T-helper 2 cell treated with Interferon-gamma antibody and Interleukin-4, amounts not matched to agents 100 ng/mL and 5 ng/mL, for 36 hours (primary cell): ENCODE results near the gene R3HDM4. TPM values are rescaled to one million over a fixed set of nuclear protein-coding genes. Genes with fewer than 3 reads are reported as not detected.
"Not testable (repeated sequence)": the region's sequence is repeated elsewhere in the genome, so short reads cannot be mapped to it uniquely, and the experiment has no call there.

ENCODE experiments used
- intact Hi-C: fragments of 100-400 bp; cut with micrococcal nuclease; formaldehyde crosslinking; loops from one replicate; pipeline ENCODE4 v1.15.1; 2023
- total RNA-seq: library from RNA; stranded (reverse); gene quantifications from 2 replicates; pipeline ENCODE4 v1.2.3, GENCODE V29; 2022

The R3HDM4 gene
- total RNA-seq, 1 donor from 2014 or later: 96.4 TPM

DNA sequence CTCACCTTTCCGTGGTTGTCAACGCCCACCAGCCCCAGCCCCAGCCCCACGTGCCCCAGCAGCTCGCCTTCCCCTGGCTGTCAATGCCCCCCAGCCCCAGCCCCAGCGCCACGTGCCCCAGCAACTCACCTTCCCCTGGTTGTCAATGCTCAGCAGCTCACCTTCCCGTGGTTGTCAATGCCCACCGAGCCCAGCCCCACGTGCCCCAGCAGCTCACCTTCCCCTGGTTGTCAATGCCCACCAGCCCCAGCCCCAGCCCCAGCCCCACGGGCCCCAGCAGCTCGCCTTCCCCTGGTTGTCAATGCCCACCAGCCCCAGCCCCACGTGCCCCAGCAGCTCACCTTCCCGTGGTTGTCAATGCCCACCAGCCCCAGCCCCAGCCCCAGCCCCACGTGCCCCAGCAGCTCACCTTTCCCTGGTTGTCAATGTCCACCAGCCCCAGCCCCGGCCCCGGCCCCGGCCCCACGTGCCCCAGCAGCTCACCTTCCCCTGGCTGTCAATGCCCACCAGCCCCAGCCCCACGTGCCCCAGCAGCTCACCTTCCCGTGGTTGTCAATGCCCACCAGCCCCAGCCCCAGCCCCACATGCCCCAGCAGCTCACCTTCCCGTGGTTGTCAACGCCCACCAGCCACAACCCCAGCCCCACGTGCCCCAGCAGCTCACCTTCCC is 34.9 kb downstream of the R3HDM4 start:
- intact Hi-C loops: not testable (repeated sequence)

DNA sequence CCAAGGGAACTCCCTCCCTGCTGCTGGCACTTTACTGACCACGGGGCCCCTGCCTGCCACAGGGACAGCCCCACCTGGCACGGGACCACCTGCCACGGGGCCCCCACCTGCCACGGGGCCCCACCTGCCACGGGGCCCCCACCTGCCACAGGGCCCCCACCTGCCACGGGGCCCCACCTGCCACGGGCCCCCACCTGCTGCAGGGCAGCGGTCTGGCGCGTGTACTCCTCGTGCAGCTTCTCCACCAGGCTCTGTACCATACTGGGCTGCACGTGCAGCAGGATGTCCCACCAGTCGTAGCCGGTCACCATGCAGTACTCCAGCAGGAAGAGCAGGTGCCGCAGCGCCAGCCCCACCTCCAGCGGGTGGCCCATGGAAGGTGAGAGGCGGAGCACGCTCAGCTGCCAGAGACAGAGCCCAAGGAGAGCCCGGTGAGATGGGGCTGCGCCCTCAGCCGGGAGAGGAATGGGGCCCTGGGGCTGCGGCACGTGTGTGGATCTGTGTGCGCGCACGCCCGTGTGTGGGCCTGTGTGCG is 36.2 kb downstream of the R3HDM4 start:
- intact Hi-C loops: no loop called here

DNA sequence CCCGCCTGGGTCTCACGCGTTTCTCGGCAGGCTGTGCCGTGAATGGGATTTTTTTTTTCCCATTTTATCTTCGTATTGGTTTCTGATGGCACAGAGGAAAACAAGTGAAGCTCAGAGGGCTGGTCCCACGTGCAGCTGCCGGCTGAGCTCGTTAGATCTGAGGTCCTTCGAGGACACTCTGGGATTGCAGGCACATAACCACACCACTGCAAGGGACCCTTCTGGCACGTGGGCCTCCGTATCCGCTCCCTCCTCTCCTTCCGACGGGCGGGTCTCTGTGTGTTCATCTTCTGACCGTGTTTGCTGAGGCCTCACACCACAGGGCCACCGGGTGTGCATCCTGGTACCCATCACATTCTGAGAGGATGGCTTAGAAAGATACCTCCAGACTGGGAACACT is 36.9 kb downstream of the R3HDM4 start:
- intact Hi-C loops: no loop called here

DNA sequence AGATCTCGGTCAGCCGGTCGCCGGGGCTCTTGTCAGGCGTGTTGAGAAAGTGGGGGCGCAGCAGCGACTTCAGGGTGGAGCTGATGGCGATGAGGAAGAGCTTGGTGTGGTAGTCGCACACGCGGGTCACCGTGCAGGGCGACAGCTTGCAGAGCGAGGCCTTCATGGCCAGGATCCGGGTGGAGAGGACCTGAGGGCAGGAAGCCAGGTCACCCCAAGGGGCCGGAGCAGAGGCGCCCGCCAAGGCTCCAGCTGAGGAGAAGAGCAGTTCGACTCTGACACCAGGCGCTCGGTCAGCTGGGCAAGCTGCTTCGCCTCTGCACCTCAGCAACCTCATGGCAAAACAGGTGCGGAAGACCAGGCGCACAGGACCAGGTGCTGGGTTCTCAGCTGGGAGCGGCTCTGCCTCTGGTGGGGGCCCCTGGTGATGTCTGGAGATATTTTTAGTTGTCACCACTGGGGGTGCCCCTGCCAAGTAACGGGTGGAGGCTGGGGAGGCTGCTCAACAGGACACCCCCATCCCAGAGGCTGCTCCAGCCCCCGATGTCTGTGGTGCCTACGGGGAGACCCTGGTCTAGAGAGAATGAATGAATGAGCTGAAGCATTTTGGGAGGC is 37.6 kb downstream of the R3HDM4 start:
- intact Hi-C loops: no loop called here

DNA sequence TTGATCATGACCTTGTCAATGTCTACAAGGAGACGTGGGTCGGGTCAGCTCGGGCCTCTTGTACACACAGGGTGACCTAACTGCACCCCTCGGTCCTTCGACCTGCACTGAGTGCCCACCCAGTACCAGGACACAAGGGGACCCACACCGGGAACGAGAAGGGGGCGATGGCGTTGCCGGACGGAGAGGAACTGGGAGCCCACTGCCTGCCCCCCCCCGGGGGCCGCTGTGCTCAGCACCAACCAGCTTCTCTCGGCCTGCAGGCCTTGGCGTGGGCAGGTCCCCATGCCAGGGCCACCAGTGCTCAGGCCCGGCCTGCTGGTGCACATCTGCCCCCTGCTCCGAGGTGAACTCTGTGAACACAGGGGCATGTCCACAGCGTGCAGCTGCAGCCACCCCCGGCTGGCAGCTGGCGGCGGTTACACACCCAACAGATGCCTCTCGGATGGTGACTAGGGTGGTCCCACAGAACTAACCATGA is 39.4 kb downstream of the R3HDM4 start:
- intact Hi-C loops: loop anchor here (2.0 kb wide), 3 partner anchors 19 to 77 kb away; partner anchors contain the start of genes MED16, PTBP1 and RNU6-9

DNA sequence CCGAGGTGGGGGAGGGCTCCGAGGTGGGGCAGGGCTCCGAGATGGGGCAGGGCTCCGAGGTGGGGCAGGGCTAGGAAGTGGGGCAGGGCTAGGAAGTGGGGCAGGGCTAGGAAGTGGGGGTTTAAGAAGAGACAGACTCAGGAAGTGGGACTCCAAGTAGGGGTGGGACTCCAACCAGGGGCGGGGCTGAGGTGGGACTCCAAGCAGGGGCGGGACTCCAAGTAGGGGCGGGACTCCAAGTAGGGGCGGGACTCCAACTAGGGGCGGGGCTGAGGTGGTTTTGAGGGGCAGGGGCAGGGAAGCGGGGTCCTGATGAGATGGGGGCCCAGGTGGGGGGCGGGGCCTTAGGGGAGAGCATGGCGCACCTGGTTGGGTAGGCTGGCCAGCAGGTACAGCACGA is 39.9 kb downstream of the R3HDM4 start:
- intact Hi-C loops: loop anchor here (2.0 kb wide), 3 partner anchors 20 to 76 kb away; partner anchors contain the start of genes MED16, PTBP1 and RNU6-9

DNA sequence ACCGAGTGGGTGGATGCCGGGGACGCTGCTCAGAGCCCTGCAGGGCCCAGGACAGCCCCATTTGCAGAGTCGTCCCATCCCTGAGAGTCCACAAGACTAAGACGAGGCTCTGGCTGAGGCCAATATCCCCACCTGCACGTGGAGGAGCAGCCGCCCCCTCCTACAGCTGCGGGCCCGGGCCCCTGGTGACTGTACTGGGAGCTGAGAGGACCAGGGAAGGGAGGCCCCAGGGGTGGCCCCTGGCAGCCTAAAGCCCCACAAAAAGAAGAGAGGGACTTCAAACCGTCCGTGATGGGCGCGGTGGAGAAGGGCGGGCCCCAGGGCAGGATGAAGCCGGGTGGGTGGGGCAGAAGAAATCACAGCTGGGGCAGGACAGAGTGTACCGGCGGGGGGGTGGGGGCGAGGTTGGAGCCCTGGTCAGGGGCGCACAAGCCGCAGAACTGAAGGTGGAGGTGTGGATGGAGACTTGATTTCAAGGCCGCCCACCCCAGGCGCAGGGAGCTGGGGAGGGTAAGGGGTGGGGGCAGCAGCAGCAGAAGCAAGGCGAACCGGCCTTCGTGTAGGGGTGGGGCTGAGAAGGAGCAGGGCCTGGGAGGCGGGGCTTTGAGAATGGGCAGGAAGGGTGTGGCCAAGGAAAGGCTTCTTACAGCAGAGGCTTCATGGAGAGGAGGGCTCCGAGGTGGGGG is 40.6 kb downstream of the R3HDM4 start:
- intact Hi-C loops: loop anchor here (1.0 to 2.0 kb wide), 4 partner anchors 10 to 76 kb away; partner anchors contain the start of genes MED16, PTBP1 and RNU6-9

DNA sequence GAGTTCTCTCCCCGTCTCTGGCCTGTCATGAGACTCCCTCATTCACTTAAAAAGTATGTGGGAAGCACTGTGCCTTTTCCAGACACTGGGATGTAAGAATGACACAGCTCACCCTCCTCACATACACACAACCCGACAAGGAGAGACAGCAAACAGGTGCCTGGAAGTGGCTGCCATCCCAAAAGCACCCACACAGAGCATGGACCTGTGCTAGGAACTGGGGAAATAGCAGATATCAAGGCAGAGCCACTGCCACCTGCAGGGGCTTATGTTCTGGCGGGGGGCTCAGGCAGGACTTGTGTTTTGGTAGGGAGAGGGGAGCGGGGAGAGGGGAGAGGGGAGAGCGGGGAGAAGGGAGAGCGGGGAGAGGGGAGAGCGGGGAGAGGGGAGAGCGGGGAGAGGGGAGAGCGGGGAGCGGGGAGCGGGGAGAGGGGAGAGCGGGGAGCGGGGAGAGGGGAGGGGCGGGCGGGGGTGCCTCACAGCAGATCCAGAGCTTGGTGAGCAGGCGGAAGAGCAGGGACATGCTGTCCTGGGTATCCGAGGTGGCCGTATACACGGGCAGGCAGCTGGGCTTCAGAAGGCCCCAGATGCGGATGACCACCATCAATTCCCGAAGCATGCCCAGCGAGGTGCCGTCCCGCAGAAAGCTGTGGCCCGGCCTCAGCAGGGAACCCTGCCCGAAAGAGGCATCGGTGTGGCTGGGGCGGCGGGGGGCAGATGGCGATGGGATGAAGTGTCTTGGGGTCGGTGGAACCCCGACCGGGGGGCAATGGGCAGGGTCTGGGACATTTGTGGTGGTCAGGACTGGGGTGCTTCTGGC is 41.4 kb downstream of the R3HDM4 start:
- intact Hi-C loops: loop anchor here (1.0 to 2.0 kb wide), 4 partner anchors 9 to 75 kb away; partner anchors contain the start of genes MED16, PTBP1 and RNU6-9

DNA sequence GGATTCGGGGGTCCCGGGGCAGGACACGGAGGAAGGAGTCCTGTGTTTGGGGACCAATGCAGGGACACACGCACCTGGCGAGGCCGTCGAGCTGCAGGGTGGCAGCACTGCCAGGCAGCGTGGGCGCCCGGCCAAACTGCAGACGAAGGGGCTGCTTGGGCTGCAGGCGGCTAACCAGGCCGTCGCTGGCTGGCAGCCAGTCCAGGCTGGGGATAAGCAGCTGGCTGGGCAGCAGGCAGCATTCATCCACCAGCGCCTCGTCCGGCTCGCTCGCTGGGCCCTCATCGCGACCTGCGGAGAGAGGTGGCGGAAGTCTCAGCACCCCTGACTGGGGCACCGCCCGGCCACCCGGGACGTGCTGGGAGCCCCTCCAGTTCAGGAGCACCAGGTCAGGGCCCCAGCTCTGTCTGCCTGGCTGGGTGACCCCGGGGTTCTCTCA is 42.0 kb downstream of the R3HDM4 start:
- intact Hi-C loops: no loop called here

DNA sequence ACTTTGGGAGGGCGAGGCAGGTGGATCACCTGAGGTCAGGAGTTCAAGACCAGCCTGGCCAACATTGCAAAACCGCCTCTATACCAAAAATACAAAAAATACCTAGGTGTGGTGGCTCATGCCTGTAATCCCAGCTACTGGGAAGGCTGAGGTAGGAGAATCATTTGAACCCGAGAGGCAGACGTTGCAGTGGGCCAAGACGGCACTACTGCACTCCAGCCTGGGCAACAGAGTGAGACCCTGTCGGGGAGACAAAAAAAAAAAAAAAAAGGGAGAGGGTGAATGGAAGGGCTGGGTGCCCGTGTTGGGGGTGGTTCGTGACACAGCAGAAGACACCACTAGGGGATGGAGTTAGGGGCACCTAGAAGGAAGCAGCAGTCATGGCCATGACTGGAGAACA is 42.7 kb downstream of the R3HDM4 start:
- intact Hi-C loops: no loop called here

DNA sequence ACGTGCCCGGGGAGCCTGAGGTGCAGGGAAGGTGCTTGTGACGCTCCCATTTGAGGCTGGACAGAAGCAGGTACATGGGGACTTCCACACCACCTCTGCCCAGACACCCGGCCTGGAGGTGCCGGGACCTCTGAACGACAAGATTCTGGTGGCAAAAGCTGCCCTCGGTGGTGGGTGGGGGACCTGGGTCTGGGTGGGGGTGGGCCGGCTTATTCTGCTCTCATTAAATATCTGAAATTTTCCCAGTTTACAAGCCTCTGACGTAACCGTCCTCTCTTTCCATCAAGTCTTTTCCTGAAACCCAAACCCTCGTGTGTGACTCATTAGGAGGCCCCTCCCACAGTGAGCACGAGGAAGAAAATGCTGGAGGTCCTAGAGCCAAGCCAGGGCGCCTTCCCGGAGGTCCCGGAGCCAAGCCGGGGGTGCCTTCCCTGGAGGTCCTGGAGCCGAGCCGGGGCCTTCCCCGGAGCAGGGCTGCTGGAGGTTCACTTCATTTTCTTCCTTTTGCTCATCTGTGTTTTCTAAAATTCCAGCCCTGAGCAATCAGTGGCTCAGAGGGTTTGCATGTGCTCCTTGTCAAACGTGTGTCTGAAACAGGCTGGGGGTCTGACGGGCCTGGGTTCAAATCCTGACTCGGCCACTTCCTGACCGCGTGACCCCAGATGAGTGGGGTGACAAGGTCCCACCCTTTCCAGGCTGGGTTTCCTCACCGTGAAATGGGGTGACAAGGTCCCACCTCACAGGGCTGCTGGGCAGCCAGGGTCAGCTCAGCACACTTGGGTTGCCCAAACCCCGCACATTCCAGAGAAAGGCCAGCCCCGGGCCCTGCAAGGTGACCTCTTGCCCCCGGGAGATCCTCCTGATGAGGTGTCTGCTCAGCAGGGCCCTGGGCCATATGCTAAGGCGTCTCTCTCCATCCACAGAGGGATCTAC is 43.5 kb downstream of the R3HDM4 start:
- intact Hi-C loops: no loop called here

DNA sequence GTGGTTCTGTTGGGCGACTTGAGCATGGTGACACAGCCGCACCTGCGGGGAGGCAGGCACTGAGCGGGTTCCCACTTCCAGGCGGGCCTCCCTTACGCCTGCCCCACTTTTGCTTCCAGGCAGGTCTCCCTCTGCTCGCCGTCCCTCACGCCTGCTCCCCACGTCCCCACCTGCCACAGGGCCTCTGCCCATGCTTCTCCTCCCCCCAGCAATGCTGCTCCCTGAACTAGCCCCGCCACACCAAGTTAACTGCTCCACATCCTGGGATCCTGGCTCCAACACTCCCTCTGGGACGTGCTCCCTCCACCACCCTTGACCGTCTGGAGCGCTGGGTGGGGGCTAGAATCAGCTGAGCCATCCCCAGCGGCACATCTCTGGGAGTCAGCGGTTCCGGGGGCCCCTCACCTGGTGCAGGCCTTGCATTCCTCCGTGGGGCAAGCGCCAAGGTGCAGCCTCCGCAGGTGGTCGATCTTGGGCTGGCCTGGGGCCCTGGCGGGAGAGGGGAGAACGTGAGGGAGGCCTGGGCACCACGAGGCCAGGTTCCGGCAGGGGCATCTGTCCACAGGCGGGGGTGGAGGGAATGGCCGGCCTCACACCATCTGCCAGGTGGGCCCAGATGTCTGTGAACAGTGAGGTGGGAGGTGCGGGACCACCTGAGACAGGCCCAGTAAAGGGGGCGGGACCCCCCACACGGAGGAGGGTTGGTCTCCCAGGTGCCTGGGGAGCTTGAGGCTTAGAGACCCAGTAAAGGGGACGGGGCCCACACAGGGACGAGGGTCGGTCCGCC is 44.4 kb downstream of the R3HDM4 start:
- intact Hi-C loops: no loop called here

DNA sequence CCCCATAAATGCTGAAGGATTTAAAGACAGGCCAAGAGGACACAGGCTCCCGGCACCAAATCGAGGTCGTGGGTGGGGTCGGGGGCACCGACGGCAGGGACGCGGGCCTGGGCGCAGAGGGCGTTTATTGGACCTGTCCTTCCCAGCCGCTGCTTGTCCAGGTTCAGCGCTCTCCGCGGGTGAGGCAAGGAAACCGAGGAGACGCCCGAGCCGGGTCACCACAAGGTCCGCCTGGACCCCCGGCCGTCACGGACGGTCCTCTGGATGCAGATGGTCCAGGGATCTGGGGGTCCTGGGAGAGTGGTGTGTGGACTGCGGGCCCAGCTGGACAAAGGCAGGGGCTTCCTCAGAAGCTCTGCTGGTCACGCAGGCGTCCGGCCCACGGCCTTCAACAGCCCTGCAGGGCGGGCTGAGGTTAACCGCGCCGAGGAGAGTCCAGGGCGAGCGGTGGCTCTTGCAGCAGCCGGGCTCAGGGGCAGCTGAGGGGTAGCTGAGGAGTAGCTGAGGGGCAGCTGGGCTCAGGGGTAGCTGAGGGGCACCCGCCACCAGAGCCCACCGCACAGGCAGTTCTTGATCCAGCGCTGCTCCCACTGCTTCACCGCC is 45.1 kb downstream of the R3HDM4 start:
- intact Hi-C loops: no loop called here

DNA sequence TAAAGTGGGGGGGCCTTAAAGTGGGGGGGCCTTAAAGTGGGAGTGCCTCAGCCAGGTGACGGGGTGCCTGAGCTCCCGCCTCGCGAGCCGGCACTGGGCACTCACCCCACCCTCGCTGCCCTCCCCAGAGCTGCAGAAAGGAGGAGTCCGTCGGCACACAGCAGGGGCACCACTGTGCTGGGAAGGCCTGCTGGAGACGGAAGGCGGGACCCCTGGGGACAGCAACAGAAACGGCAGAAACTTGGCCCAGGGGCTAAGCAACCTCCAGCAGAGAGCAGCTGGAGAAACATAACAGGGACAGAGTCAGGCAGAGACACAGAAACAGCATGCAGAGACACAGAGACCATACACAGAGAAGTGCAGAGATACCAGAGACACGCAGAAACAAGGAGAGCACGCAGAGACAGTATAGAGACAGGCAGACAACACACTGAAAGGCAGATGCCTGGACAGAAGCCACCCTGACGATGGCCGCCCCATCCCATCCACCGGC is 45.7 kb downstream of the R3HDM4 start:
- intact Hi-C loops: no loop called here

DNA sequence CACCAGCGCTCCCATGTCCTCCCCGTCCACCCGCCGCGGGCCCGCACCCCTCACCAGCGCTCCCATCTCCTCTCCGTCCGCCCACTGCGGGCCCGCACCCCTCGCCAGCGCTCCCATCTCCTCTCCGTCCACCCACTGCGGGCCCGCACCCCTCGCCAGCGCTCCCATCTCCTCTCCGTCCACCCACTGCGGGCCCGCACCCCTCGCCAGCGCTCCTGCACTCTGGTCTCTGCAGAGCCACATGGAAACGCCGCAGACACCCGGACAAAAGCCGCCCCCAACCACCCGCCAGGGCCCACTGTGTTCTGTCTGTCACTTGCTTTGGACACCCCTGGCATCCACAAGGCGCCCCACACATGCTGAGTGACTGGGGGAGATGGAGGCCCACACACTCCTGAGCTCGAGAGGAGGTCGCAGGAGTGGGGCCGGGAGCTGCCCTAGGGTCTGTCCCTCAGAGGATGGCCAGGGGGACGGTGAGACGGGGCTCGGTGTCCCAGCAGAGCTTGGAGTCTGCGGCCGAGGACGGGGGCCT is 46.2 kb downstream of the R3HDM4 start:
- intact Hi-C loops: no loop called here

DNA sequence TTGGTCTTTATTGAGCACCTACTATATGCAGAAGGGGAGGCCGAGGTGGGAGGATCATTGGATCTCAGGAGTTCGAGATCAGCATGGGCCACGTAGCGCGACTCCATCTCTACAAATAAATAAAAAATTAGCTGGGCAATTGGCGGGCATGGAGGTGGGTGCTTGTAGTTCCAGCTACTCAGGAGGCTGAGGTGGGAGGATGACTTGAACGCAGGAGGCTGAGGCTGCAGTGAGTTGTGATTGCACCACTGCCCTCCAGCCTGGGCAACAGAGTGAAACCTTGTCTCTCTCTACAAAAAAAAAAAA is 49.8 kb downstream of the R3HDM4 start:
- intact Hi-C loops: loop anchor here (1.0 to 5.0 kb wide), 4 partner anchors 30 to 182 kb away; partner anchors contain the start of genes MED16 and RNU6-9

DNA sequence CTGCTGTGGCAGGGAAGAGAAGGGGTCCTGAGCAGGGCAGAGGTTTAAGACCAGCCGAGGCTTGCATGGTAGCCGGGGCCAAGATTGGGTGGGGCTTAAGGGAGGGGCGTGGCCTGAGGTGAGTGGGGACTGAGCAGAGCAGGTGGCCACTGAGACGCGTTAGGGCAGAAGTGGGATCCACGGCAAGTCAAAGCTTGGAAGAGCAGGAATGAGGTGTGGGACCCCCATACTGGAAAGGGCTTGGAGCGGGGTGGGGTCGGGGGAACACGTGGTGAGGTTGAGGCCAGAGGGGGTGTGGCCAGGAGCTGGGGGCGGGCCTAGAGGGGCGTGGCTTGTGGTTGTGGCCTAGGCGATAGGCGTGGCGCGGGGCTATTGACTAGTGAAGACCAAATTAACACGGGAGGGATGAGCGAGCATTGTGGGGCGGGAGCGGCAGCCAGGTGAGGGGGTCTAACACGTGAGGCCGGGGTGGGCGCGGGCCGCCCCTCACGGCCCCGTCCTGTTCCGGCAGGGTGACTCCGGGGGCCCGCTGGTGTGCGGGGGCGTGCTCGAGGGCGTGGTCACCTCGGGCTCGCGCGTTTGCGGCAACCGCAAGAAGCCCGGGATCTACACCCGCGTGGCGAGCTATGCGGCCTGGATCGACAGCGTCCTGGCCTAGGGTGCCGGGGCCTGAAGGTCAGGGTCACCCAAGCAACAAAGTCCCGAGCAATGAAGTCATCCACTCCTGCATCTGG is 50.3 kb downstream of the R3HDM4 start:
- intact Hi-C loops: loop anchor here (1.0 to 5.0 kb wide), 5 partner anchors 10 to 182 kb away; partner anchors contain the start of genes MED16 and RNU6-9
